Tibial artery (tissue), 4 donors: ENCODE measurements around the gene APOBEC4.

Source experiments
- DNase-seq, 2 donors: peaks; one replicate each; pipeline ENCODE4 v3.0.0-alpha.2; 2019
- H3K27ac ChIP-seq, 2 donors: fragments of 200-600 bp; sonication (generic) in 1 of 2; 1 replicate in 1 of 2; 2 replicates in 1 of 2; pipeline ENCODE4 v1.5.1; 2018 to 2019; ENCODE audit warnings: mild to moderate bottlenecking in 1 of 2
- H3K27me3 ChIP-seq, 2 donors: fragments of 200-600 bp; sonication (generic) in 1 of 2; one replicate each; pipeline versions ENCODE4 v1.5.1 to v1.6.0; 2016 to 2019
- H3K36me3 ChIP-seq, 3 donors: fragments of 200-600 bp; sonication (generic) in 2 of 3; one replicate each; pipeline ENCODE4 v1.5.1; 2016 to 2019; ENCODE audit warnings: mild to moderate bottlenecking in 2 of 3
- H3K4me1 ChIP-seq, 4 donors: fragments of 200-600 bp; sonication (generic) in 2 of 4; 1 replicate in 3 of 4; 2 replicates in 1 of 4; pipeline ENCODE4 v1.5.1; 2016 to 2019
- H3K4me3 ChIP-seq, 2 donors: fragments of 200-600 bp; sonication (generic) in 1 of 2; 1 replicate in 1 of 2; 2 replicates in 1 of 2; pipeline ENCODE4 v1.5.1; 2018 to 2019; ENCODE audit warnings: mild to moderate bottlenecking in 2 of 2
- H3K9me3 ChIP-seq, 3 donors: fragments of 200-600 bp; sonication (generic) in 1 of 3; one replicate each; pipeline ENCODE4 v1.5.1; 2016 to 2019
- intact Hi-C: fragments of 100-400 bp; cut with DNase I; formaldehyde crosslinking; loops from one replicate; pipeline ENCODE4 v1.15.0; 2023; ENCODE audit warnings: low total_unique reads
- TF ChIP-seq, protein P1 (sequence below), 2 experiments: fragments of 200-600 bp in 1 of 2; fragments of 450-650 bp in 1 of 2; IDR thresholded peaks; one replicate each; pipeline ENCODE4 v1.5.1; 2017 to 2019; ENCODE audit warnings: antibody characterized with exemption in 2 of 2, mild to moderate bottlenecking in 1 of 2, moderate library complexity in 1 of 2

APOBEC4 gene

GRCh38 chr1:183696981-183697380, 43.9 kb upstream of the APOBEC4 start:
- H3K27me3 ChIP-seq = no peaks in the 10 kb centered on the region
- intact Hi-C loops = no loop called here
- H3K36me3 ChIP-seq = no peaks in the 10 kb centered on the region
- H3K4me3 ChIP-seq = no peak overlapping the region
- TF ChIP-seq, protein P1, sequence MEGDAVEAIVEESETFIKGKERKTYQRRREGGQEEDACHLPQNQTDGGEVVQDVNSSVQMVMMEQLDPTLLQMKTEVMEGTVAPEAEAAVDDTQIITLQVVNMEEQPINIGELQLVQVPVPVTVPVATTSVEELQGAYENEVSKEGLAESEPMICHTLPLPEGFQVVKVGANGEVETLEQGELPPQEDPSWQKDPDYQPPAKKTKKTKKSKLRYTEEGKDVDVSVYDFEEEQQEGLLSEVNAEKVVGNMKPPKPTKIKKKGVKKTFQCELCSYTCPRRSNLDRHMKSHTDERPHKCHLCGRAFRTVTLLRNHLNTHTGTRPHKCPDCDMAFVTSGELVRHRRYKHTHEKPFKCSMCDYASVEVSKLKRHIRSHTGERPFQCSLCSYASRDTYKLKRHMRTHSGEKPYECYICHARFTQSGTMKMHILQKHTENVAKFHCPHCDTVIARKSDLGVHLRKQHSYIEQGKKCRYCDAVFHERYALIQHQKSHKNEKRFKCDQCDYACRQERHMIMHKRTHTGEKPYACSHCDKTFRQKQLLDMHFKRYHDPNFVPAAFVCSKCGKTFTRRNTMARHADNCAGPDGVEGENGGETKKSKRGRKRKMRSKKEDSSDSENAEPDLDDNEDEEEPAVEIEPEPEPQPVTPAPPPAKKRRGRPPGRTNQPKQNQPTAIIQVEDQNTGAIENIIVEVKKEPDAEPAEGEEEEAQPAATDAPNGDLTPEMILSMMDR (IDR thresholded peaks at IDR 0.05) = no peak
- DNase-seq = no peak
- no peak overlapping the region for H3K27ac ChIP-seq
- no peaks in the 10 kb centered on the region for H3K9me3 ChIP-seq
- peaks cover 0 to 3% (median 0%) of the 10 kb centered on the region in 4 donors for H3K4me1 ChIP-seq

DNA sequence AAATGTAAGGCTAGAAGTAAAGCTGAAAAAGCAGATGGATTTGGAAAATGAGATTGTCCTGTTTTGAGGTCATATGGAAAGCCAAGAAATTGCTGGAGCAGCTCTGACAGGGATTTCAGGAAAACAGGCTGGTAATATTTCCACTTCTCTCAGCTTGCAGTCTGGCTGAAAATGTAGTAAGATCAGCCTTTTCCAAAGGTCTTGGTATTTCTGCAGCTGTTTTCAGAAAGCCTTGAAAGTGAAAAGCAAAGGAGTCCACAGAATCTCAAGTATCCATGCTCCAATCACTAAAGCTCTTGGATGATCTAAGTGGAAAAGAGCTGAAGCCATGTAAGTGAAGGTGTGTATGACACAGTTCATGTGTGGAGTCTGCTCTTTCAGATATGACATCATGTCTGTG, 41.6 kb upstream of the APOBEC4 start:
- DNase-seq = no peak
- H3K27me3 ChIP-seq = no peaks in the 10 kb centered on the region
- H3K36me3 ChIP-seq = no peaks in the 10 kb centered on the region
- H3K27ac ChIP-seq = no peak overlapping the region
- peaks cover 0 to 3% (median 0%) of the 10 kb centered on the region in 4 donors for H3K4me1 ChIP-seq
- H3K4me3 ChIP-seq = no peak overlapping the region
- intact Hi-C loops = no loop called here
- TF ChIP-seq, protein P1 (IDR thresholded peaks at IDR 0.05) = no peak
- H3K9me3 ChIP-seq = no peaks in the 10 kb centered on the region

GRCh38 chr1:183694066-183694465, 41.0 kb upstream of the APOBEC4 start:
- intact Hi-C loops = no loop called here
- no peaks in the 10 kb centered on the region for H3K27me3 ChIP-seq
- peaks cover 0 to 3% (median 0%) of the 10 kb centered on the region in 4 donors for H3K4me1 ChIP-seq
- no peak overlapping the region for H3K4me3 ChIP-seq
- TF ChIP-seq, protein P1 (IDR thresholded peaks at IDR 0.05) = no peak
- H3K36me3 ChIP-seq = no peaks in the 10 kb centered on the region
- no peaks in the 10 kb centered on the region for H3K9me3 ChIP-seq
- no peak overlapping the region for H3K27ac ChIP-seq
- no peak for DNase-seq

GRCh38 chr1:183693521-183693920, 40.4 kb upstream of the APOBEC4 start:
- H3K27ac ChIP-seq = no peak overlapping the region
- no peak for DNase-seq
- H3K36me3 ChIP-seq = no peaks in the 10 kb centered on the region
- no peaks in the 10 kb centered on the region for H3K9me3 ChIP-seq
- TF ChIP-seq, protein P1 (IDR thresholded peaks at IDR 0.05) = no peak
- intact Hi-C loops = no loop called here
- H3K27me3 ChIP-seq = no peaks in the 10 kb centered on the region
- H3K4me3 ChIP-seq = no peak overlapping the region
- H3K4me1 ChIP-seq = peaks cover 0 to 3% (median 0%) of the 10 kb centered on the region in 4 donors

DNA sequence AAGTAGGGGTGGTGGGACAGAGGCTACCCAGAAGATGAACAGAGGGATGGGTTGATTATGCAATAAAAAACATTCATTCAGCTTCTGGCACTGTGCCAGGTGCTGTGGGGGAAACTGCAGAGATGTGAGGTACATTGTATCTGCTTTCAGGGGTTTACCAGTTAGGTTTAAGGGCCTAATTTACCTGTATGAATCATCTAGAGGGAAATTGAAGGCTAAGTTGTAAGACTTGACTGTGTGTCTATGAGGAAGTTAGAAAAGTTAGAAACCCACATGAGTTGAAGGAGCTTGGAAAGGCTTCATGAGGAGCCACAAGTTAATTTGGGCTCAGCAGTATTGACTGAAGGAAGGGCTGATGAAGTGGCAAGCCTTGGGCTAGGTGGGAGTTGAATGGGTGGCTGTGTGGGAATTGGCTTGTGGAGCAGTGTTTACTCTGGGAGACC, 36.7 kb upstream of the APOBEC4 start:
- Histone ChIP-seq H3K9me3 (no peaks in the 10 kb centered on the region), H3K27me3 (no peaks in the 10 kb centered on the region), H3K4me1 (peaks cover 0 to 3% (median 0%) of the 10 kb centered on the region in 4 donors), H3K27ac (no peak overlapping the region), H3K4me3 (no peak overlapping the region), H3K36me3 (no peaks in the 10 kb centered on the region)
- TF ChIP-seq, protein P1 (IDR thresholded peaks at IDR 0.05) = no peak
- intact Hi-C loops = no loop called here
- no peak for DNase-seq
